Gastrocnemius medialis (tissue), 4 donors: ENCODE data around the gene KLRC3.

Source experiments
- CTCF ChIP-seq, 5 experiments: fragments of 450-650 bp in 3 of 5; fragments of 200-600 bp in 2 of 5; sonication (generic) in 2 of 5; IDR thresholded peaks in 4 of 5; conservative IDR thresholded peaks in 1 of 5; 1 replicate in 4 of 5; 2 replicates in 1 of 5; pipeline ENCODE4 v1.5.1; 2016 to 2019; ENCODE audit warnings: antibody characterized with exemption in 5 of 5, mild to moderate bottlenecking in 3 of 5, moderate library complexity in 3 of 5
- POLR2A ChIP-seq, 2 donors: fragments of 450-650 bp; IDR thresholded peaks; one replicate each; pipeline ENCODE4 v1.6.1; 2017; ENCODE audit warnings: antibody characterized with exemption in 2 of 2, mild to moderate bottlenecking in 2 of 2, moderate library complexity in 2 of 2

- TF ChIP-seq CTCF (IDR thresholded peaks at IDR 0.05 in 4 of 5, conservative IDR thresholded peaks at IDR 0.05 in 1 of 5) (no peak), POLR2A (IDR thresholded peaks at IDR 0.05) (no peak)
Measured at GRCh38 chr12:10453156-10453555, 32.8 kb upstream of the KLRC3 start, which contains the start of gene KLRC1.
